GM23248 (cell line): ENCODE results near the gene RASAL2.

Source experiments
- EZH2 ChIP-seq: fragments of 200-600 bp; sonication (generic); IDR thresholded peaks from 2 replicates; pipeline ENCODE4 v1.6.1; 2018; ENCODE audit warnings: antibody characterized with exemption, mild to moderate bottlenecking; ENCODE audit not compliant: insufficient read depth, poor library complexity, severe bottlenecking
- EZH2phosphoT487 ChIP-seq: fragments of 200-600 bp; sonication (generic); IDR thresholded peaks from 2 replicates; pipeline ENCODE4 v1.6.1; 2018; ENCODE audit warnings: antibody characterized with exemption, moderate library complexity, mild to moderate bottlenecking, low read depth; ENCODE audit not compliant: insufficient read depth

DNA sequence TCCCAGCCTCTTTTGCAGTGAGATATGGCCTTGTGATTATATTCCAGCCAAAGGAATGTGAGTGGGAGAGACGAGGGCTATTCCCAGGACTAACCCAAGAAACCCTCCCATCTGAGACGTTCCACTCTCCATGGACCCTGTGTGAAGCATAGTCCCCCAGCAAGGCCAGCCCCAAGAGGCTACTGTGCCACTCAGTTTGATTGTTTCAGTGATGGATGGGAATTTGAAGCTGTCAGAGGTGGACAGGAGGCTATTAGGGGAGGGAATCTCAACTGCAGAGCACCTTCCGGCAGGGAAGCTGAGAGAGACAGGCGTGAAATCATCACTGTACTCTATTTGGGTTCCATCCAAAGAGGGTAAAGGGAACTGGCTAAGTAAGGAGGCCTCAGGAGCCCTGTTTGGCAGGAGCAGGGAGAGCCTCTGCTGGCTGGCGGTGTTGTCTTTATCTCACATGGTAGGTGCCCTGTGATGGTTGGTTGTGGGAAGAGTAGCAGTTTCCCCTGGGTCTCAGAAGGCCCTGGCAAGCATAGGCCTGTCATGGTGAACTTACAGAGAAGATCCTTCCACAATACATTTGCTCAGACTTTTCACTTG is 415.6 kb downstream of the RASAL2 start:
- TF ChIP-seq EZH2 (no peak), EZH2phosphoT487 (no peak)
